ENCODE data around the gene ADAMTS10.
A peak's percentile ranks its signal among the peaks of the same experiment; 100 is the strongest.
"Not testable (repeated sequence)": the region's sequence is repeated elsewhere in the genome, so short reads cannot be mapped to it uniquely, and the experiment has no call there.

The ADAMTS10 gene

GRCh38 chr19:8618751-8619150 lies 8.2 kb upstream of the ADAMTS10 start:
- Histone ChIP-seq H3K9ac (ENCODE audit: low read depth, low read length) (no peak overlapping the region), H3K9me3 (ENCODE audit: insufficient read depth, low read depth, low read length) (no peaks in the 10 kb centered on the region), H3K27ac (ENCODE audit: low read length) (no peak overlapping the region), H3K4me1 (ENCODE audit: insufficient read depth, low read length) (no peaks in the 10 kb centered on the region), H3K4me3 (ENCODE audit: low read length) (no peak overlapping the region), H3K27me3 (ENCODE audit: insufficient read depth, low read length) (no peaks in the 10 kb centered on the region), H3K36me3 (ENCODE audit: insufficient read depth, low read depth, low read length) (no peaks in the 10 kb centered on the region)

- Histone ChIP-seq H3K9me3 (ENCODE audit: insufficient read depth, low read depth, low read length) (no peaks in the 10 kb centered on the region), H3K27me3 (ENCODE audit: insufficient read depth, low read length) (no peaks in the 10 kb centered on the region), H3K27ac (ENCODE audit: low read length) (no peak overlapping the region), H3K4me3 (ENCODE audit: low read length) (no peak overlapping the region), H3K36me3 (ENCODE audit: insufficient read depth, low read depth, low read length) (no peaks in the 10 kb centered on the region), H3K4me1 (ENCODE audit: insufficient read depth, low read length) (no peaks in the 10 kb centered on the region), H3K9ac (ENCODE audit: low read depth, low read length) (no peak overlapping the region)
Observed at GRCh38 chr19:8617984-8618383, 7.5 kb upstream of the ADAMTS10 start.

GRCh38 chr19:8617325-8617724 lies 6.8 kb upstream of the ADAMTS10 start:
- H3K36me3 ChIP-seq (ENCODE audit: insufficient read depth, low read depth, low read length); H3K9ac ChIP-seq (ENCODE audit: low read depth, low read length); H3K27ac ChIP-seq (ENCODE audit: low read length); H3K27me3 ChIP-seq (ENCODE audit: insufficient read depth, low read length); H3K4me1 ChIP-seq (ENCODE audit: insufficient read depth, low read length); H3K9me3 ChIP-seq (ENCODE audit: insufficient read depth, low read depth, low read length); H3K4me3 ChIP-seq (ENCODE audit: low read length): not testable (repeated sequence)

GRCh38 chr19:8616861-8617260 lies 6.3 kb upstream of the ADAMTS10 start:
- no peak overlapping the region for H3K9ac ChIP-seq (ENCODE audit: low read depth, low read length)
- no peak overlapping the region for H3K4me3 ChIP-seq (ENCODE audit: low read length)
- H3K27ac ChIP-seq (ENCODE audit: low read length) = no peak overlapping the region
- H3K27me3 ChIP-seq (ENCODE audit: insufficient read depth, low read length) = no peaks in the 10 kb centered on the region
- peaks cover 4% of the 10 kb centered on the region; the same call in 1 of the 2 replicates for H3K4me1 ChIP-seq (ENCODE audit: insufficient read depth, low read length)
- no peaks in the 10 kb centered on the region for H3K36me3 ChIP-seq (ENCODE audit: insufficient read depth, low read depth, low read length)
- H3K9me3 ChIP-seq (ENCODE audit: insufficient read depth, low read depth, low read length) = no peaks in the 10 kb centered on the region

GRCh38 chr19:8615813-8616596 lies 5.5 kb upstream of the ADAMTS10 start:
- Histone ChIP-seq H3K9ac (ENCODE audit: low read depth, low read length) (no peak overlapping the region), H3K36me3 (ENCODE audit: insufficient read depth, low read depth, low read length) (no peaks in the 10 kb centered on the region), H3K4me1 (ENCODE audit: insufficient read depth, low read length) (peaks cover 7% of the 10 kb centered on the region; the same call in 1 of the 2 replicates), H3K27ac (ENCODE audit: low read length) (no peak overlapping the region), H3K4me3 (ENCODE audit: low read length) (no peak overlapping the region), H3K27me3 (ENCODE audit: insufficient read depth, low read length) (no peaks in the 10 kb centered on the region), H3K9me3 (ENCODE audit: insufficient read depth, low read depth, low read length) (no peaks in the 10 kb centered on the region)

- Histone ChIP-seq H3K4me3 (ENCODE audit: low read length) (no peak overlapping the region), H3K9ac (ENCODE audit: low read depth, low read length) (no peak overlapping the region), H3K27ac (ENCODE audit: low read length) (no peak overlapping the region), H3K36me3 (ENCODE audit: insufficient read depth, low read depth, low read length) (no peaks in the 10 kb centered on the region), H3K9me3 (ENCODE audit: insufficient read depth, low read depth, low read length) (no peaks in the 10 kb centered on the region), H3K27me3 (ENCODE audit: insufficient read depth, low read length) (no peaks in the 10 kb centered on the region), H3K4me1 (ENCODE audit: insufficient read depth, low read length) (peaks cover 7% of the 10 kb centered on the region; the same call in 1 of the 2 replicates)
Observed at GRCh38 chr19:8615024-8615423, 4.5 kb upstream of the ADAMTS10 start.

GRCh38 chr19:8614455-8614854 lies 3.9 kb upstream of the ADAMTS10 start:
- no peak overlapping the region for H3K4me3 ChIP-seq (ENCODE audit: low read length)
- no peaks in the 10 kb centered on the region for H3K36me3 ChIP-seq (ENCODE audit: insufficient read depth, low read depth, low read length)
- no peak overlapping the region for H3K9ac ChIP-seq (ENCODE audit: low read depth, low read length)
- no peaks in the 10 kb centered on the region for H3K27me3 ChIP-seq (ENCODE audit: insufficient read depth, low read length)
- no peak overlapping the region for H3K27ac ChIP-seq (ENCODE audit: low read length)
- H3K9me3 ChIP-seq (ENCODE audit: insufficient read depth, low read depth, low read length) = no peaks in the 10 kb centered on the region
- H3K4me1 ChIP-seq (ENCODE audit: insufficient read depth, low read length) = peaks cover 7% of the 10 kb centered on the region; the same call in 1 of the 2 replicates

GRCh38 chr19:8612807-8613171 lies 2.3 kb upstream of the ADAMTS10 start:
- no peak overlapping the region for H3K4me3 ChIP-seq (ENCODE audit: low read length)
- H3K4me1 ChIP-seq (ENCODE audit: insufficient read depth, low read length) = peaks cover 18% of the 10 kb centered on the region; the same call in 1 of the 2 replicates
- no peaks in the 10 kb centered on the region for H3K9me3 ChIP-seq (ENCODE audit: insufficient read depth, low read depth, low read length)
- H3K27ac ChIP-seq (ENCODE audit: low read length) = no peak overlapping the region
- H3K36me3 ChIP-seq (ENCODE audit: insufficient read depth, low read depth, low read length) = no peaks in the 10 kb centered on the region
- no peaks in the 10 kb centered on the region for H3K27me3 ChIP-seq (ENCODE audit: insufficient read depth, low read length)
- no peak overlapping the region for H3K9ac ChIP-seq (ENCODE audit: low read depth, low read length)

GRCh38 chr19:8611877-8612806 lies 1.6 kb upstream of the ADAMTS10 start:
- no peak overlapping the region; the same call in 1 of the 2 replicates for H3K9ac ChIP-seq (ENCODE audit: low read depth, low read length)
- peaks cover 18% of the 10 kb centered on the region; the same call in 1 of the 2 replicates for H3K4me1 ChIP-seq (ENCODE audit: insufficient read depth, low read length)
- H3K27ac ChIP-seq (ENCODE audit: low read length) = no peak overlapping the region
- no peaks in the 10 kb centered on the region for H3K27me3 ChIP-seq (ENCODE audit: insufficient read depth, low read length)
- no peaks in the 10 kb centered on the region for H3K9me3 ChIP-seq (ENCODE audit: insufficient read depth, low read depth, low read length)
- H3K4me3 ChIP-seq (ENCODE audit: low read length) = peak overlapping the region; percentile 27; the same call in 1 of the 2 replicates
- no peaks in the 10 kb centered on the region for H3K36me3 ChIP-seq (ENCODE audit: insufficient read depth, low read depth, low read length)

GRCh38 chr19:8611391-8611876 lies 919 bp upstream of the ADAMTS10 start:
- H3K27me3 ChIP-seq (ENCODE audit: insufficient read depth, low read length) = no peaks in the 10 kb centered on the region
- H3K9ac ChIP-seq (ENCODE audit: low read depth, low read length) = no peak overlapping the region; the same call in 1 of the 2 replicates
- no peaks in the 10 kb centered on the region for H3K9me3 ChIP-seq (ENCODE audit: insufficient read depth, low read depth, low read length)
- no peaks in the 10 kb centered on the region for H3K36me3 ChIP-seq (ENCODE audit: insufficient read depth, low read depth, low read length)
- H3K27ac ChIP-seq (ENCODE audit: low read length) = no peak overlapping the region
- no peak overlapping the region; the same call in 1 of the 2 replicates for H3K4me3 ChIP-seq (ENCODE audit: low read length)
- peaks cover 18% of the 10 kb centered on the region; the same call in 1 of the 2 replicates for H3K4me1 ChIP-seq (ENCODE audit: insufficient read depth, low read length)

GRCh38 chr19:8610936-8611300 lies 403 bp upstream of the ADAMTS10 start:
- Histone ChIP-seq H3K36me3 (ENCODE audit: insufficient read depth, low read depth, low read length) (no peaks in the 10 kb centered on the region), H3K27ac (ENCODE audit: low read length) (no peak overlapping the region), H3K9me3 (ENCODE audit: insufficient read depth, low read depth, low read length) (no peaks in the 10 kb centered on the region), H3K4me3 (ENCODE audit: low read length) (peak overlapping the region; percentile 92; the same call in 1 of the 2 replicates), H3K9ac (ENCODE audit: low read depth, low read length) (peak overlapping the region; percentile 84; the same call in 1 of the 2 replicates), H3K27me3 (ENCODE audit: insufficient read depth, low read length) (no peaks in the 10 kb centered on the region), H3K4me1 (ENCODE audit: insufficient read depth, low read length) (peaks cover 18% of the 10 kb centered on the region; the same call in 1 of the 2 replicates)
